Measurements from ENCODE around the gene YPEL3. TPM values are rescaled to one million over a fixed set of nuclear protein-coding genes. Genes with fewer than 3 reads are reported as not detected.
A peak's percentile ranks its signal among the peaks of the same experiment; 100 is the strongest.

The YPEL3 gene, protein sequence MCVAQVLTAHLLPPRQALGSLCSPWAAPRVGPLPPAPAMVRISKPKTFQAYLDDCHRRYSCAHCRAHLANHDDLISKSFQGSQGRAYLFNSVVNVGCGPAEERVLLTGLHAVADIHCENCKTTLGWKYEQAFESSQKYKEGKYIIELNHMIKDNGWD
- total RNA-seq: 100 to 1,000 TPM in 3 of 4 donors, 10 to 100 TPM in 1; 90.8 to 154 (median 125) TPM

GRCh38 chr16:30096105-30096861, at the start of gene YPEL3:
YPEL3 (minus strand) TSS chr16:30096213; CDS start chr16:30095482, 731 bp downstream.
- Histone ChIP-seq H3K27me3 (no peaks in the 10 kb centered on the region), H3K4me1 (peaks cover 21 to 40% (median 34%) of the 10 kb centered on the region in 4 donors), H3K36me3 (no peaks in the 10 kb centered on the region), H3K9me3 (peaks cover 6 to 7% of the 10 kb centered on the region in 2 donors), H3K27ac (peak within 1 kb of the TSS; percentile 91 to 92 (median 92)), H3K4me3 (peak within 1 kb of the TSS; percentile 61 to 88 (median 80))
- in situ Hi-C loops (cut with MboI; ENCODE audit: low pct_ligation_motif_present in 1 of 4, low pct_unique_long_range_greater_than_20kb in 1 of 4, low sequenced_read_pairs in 3 of 4): loop anchor here in 2 of 4 donors (25.0 kb wide), 2 partner anchors 316 to 541 kb away; partner anchors contain the start of gene ZNF771 (in 2 of the 2)
- TF ChIP-seq POLR2AphosphoS5 (IDR thresholded peaks at IDR 0.05) (peak; percentile 53 to 70 (median 62)), CTCF (IDR thresholded peaks at IDR 0.05) (no peak), POLR2A (IDR thresholded peaks at IDR 0.05) (peak; percentile 56), EP300 (IDR thresholded peaks at IDR 0.05; ENCODE audit: low read depth) (no peak)
- peak; percentile 96 for DNase-seq
- intact Hi-C loops (cut with DNase I; ENCODE audit: low total_unique reads): no loop called here
- 27 to 57% methylated on average over 1 to 28 of the region's 77 CpGs for WGBS, 2 donors (ENCODE audit: low coverage in 1 of 2)

DNA sequence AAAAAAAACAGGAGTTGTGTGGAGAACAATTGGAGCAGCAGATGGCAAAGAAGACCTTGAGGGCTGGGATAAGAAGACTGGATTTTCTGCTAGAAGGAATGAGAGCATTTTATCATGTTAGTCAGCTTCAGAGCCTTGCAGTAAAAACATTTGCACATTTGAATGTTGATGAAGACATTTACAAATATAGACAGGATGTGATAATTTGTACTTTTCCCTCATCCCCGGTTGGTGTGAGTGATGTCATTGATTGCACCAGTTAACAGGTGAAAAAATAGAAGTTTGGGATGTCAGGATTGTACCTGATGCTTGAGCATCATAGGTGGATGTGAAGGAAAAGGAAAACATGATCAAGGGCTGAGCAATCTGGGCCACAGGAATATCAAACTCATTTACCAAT, 49.6 kb upstream of the YPEL3 start:
- Histone ChIP-seq H3K27ac (no peak overlapping the region), H3K4me3 (no peak overlapping the region), H3K4me1 (peaks cover 0 to 3% (median 1%) of the 10 kb centered on the region in 4 donors), H3K36me3 (no peaks in the 10 kb centered on the region), H3K9me3 (peaks cover 9 to 13% of the 10 kb centered on the region in 2 donors), H3K27me3 (no peaks in the 10 kb centered on the region)
- in situ Hi-C loops (cut with MboI; ENCODE audit: low pct_ligation_motif_present in 1 of 4, low pct_unique_long_range_greater_than_20kb in 1 of 4, low sequenced_read_pairs in 3 of 4): no loop called here
- TF ChIP-seq POLR2A (IDR thresholded peaks at IDR 0.05) (no peak), CTCF (IDR thresholded peaks at IDR 0.05) (no peak), POLR2AphosphoS5 (IDR thresholded peaks at IDR 0.05) (no peak), EP300 (IDR thresholded peaks at IDR 0.05; ENCODE audit: low read depth) (no peak)
- WGBS, 2 donors (ENCODE audit: low coverage in 1 of 2): 39 to 80% methylated on average over 1 of the region's 1 CpG
- intact Hi-C loops (cut with DNase I; ENCODE audit: low total_unique reads): no loop called here
- DNase-seq: no peak

- intact Hi-C loops (cut with DNase I; ENCODE audit: low total_unique reads): no loop called here
- no peaks in the 10 kb centered on the region for H3K36me3 ChIP-seq
- in situ Hi-C loops (cut with MboI; ENCODE audit: low pct_ligation_motif_present in 1 of 4, low pct_unique_long_range_greater_than_20kb in 1 of 4, low sequenced_read_pairs in 3 of 4): no loop called here
- WGBS, 2 donors (ENCODE audit: low coverage in 1 of 2): 50 to 63% methylated on average over 1 of the region's 1 CpG
- no peaks in the 10 kb centered on the region for H3K27me3 ChIP-seq
- no peak overlapping the region for H3K4me3 ChIP-seq
- peaks cover 0 to 11% (median 8%) of the 10 kb centered on the region in 4 donors for H3K4me1 ChIP-seq
- H3K9me3 ChIP-seq: peaks cover 9 to 12% of the 10 kb centered on the region in 2 donors
- H3K27ac ChIP-seq: no peak overlapping the region
- TF ChIP-seq CTCF (IDR thresholded peaks at IDR 0.05) (no peak), POLR2AphosphoS5 (IDR thresholded peaks at IDR 0.05) (no peak), EP300 (IDR thresholded peaks at IDR 0.05; ENCODE audit: low read depth) (no peak), POLR2A (IDR thresholded peaks at IDR 0.05) (no peak)
- no peak for DNase-seq
Measured at GRCh38 chr16:30144917-30145316, 48.9 kb upstream of the YPEL3 start.

DNA sequence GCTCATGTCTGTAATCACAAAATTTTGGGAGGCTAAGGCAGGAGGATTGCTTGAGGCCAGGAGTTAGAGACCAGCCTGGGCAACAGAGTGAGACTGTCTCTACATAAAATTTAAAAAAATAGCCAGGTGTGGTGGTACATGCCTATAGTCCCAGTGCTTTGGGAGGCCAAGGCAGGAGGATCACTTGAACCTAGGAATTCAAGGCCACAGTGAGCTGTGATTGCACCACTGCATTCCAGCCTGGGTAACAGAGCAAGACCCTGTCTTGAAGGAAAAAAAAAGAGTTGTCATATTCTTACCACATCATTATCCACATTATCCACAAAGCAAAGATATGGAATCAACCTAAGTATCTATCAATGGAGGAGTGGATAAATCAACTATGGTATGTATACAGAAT, 48.0 kb upstream of the YPEL3 start:
- H3K27me3 ChIP-seq: no peaks in the 10 kb centered on the region
- no peak for TF ChIP-seq CTCF (IDR thresholded peaks at IDR 0.05)
- no peak for TF ChIP-seq POLR2A (IDR thresholded peaks at IDR 0.05)
- no peak for TF ChIP-seq EP300 (IDR thresholded peaks at IDR 0.05; ENCODE audit: low read depth)
- no peak for TF ChIP-seq POLR2AphosphoS5 (IDR thresholded peaks at IDR 0.05)
- no peaks in the 10 kb centered on the region for H3K36me3 ChIP-seq
- in situ Hi-C loops (cut with MboI; ENCODE audit: low pct_ligation_motif_present in 1 of 4, low pct_unique_long_range_greater_than_20kb in 1 of 4, low sequenced_read_pairs in 3 of 4) (no loop called here), intact Hi-C loops (cut with DNase I; ENCODE audit: low total_unique reads) (no loop called here)
- H3K4me3 ChIP-seq: no peak overlapping the region
- peaks cover 2 to 3% of the 10 kb centered on the region in 2 donors for H3K9me3 ChIP-seq
- H3K4me1 ChIP-seq: peaks cover 0 to 18% (median 16%) of the 10 kb centered on the region in 4 donors
- H3K27ac ChIP-seq: no peak overlapping the region
- DNase-seq: no peak

Data from transverse colon (tissue), 4 donors.